Stomach (tissue), 9 donors: ENCODE measurements around the gene CARD10. TPM values are rescaled to one million over a fixed set of nuclear protein-coding genes. Genes with fewer than 3 reads are reported as not detected.

ENCODE experiments used
- DNase-seq, 2 donors: peaks; one replicate each; pipeline versions ENCODE4 v3.0.0 to v3.0.0-alpha.2; 2013 to 2019
- H3K27ac ChIP-seq, 5 donors: fragments of 200-600 bp in 4 of 5; sonication (generic) in 4 of 5; one replicate each; pipeline ENCODE4 v1.5.1; 2013 to 2019; ENCODE audit warnings: mild to moderate bottlenecking in 1 of 5, moderate library complexity in 1 of 5
- H3K27me3 ChIP-seq, 3 donors: fragments of 200-600 bp; sonication (generic); one replicate each; pipeline ENCODE4 v1.5.1; 2017 to 2019; ENCODE audit warnings: mixed run types in 1 of 3
- H3K36me3 ChIP-seq, 4 donors: fragments of 200-600 bp; sonication (generic); 1 replicate in 3 of 4; 2 replicates in 1 of 4; pipeline ENCODE4 v1.5.1; 2016 to 2019
- H3K4me1 ChIP-seq, 4 donors: fragments of 200-600 bp; sonication (generic); one replicate each; pipeline ENCODE4 v1.5.1; 2016 to 2019
- H3K4me3 ChIP-seq, 4 donors: fragments of 200-600 bp; sonication (generic) in 3 of 4; one replicate each; pipeline ENCODE4 v1.5.1; 2016 to 2019; ENCODE audit warnings: mild to moderate bottlenecking in 1 of 4
- H3K9me3 ChIP-seq, 4 donors: fragments of 200-600 bp; sonication (generic); one replicate each; pipeline ENCODE4 v1.5.1; 2016 to 2019
- EP300 ChIP-seq: sonication (generic); formaldehyde crosslinking; IDR thresholded peaks from one replicate; pipeline ENCODE4 v1.6.1; 2017; ENCODE audit warnings: antibody characterized with exemption
- POLR2A ChIP-seq, 4 donors: fragments of 450-650 bp; IDR thresholded peaks; one replicate each; pipeline ENCODE4 v1.6.1; 2016; ENCODE audit warnings: antibody characterized with exemption in 4 of 4, control low read depth in 2 of 4, mild to moderate bottlenecking in 1 of 4, moderate library complexity in 1 of 4
- POLR2AphosphoS5 ChIP-seq, 3 donors: sonication (generic); formaldehyde crosslinking; IDR thresholded peaks; one replicate each; pipeline ENCODE4 v1.6.1; 2016; ENCODE audit warnings: antibody characterized with exemption in 3 of 3
- WGBS, 5 donors: extraction: QIAGEN DNeasy Blood & Tissue Kit in 3 of 5; methylation state at CpG; one replicate each; pipeline versions ENCODE4 v1.1.5 to v1.1.7; 2013 to 2018; 5-methylcytosine and 5-hydroxymethylcytosine counted together
- intact Hi-C: fragments of 100-400 bp; cut with DNase I; formaldehyde crosslinking; loops from one replicate; pipeline ENCODE4 v1.15.1; 2023; ENCODE audit warnings: low total_unique reads
- polyA plus RNA-seq, 3 donors: library from polyadenylated mRNA; stranded (reverse); fragments of 200-250 nt; gene quantifications; one replicate each; pipeline ENCODE4 v1.2.3, GENCODE V29; 2013
- total RNA-seq, 5 donors: library from RNA; depleted of rRNA; stranded (reverse); fragments of >200 nt; gene quantifications; one replicate each; pipeline versions ENCODE4 v1.1.0 to v1.2.3, GENCODE V29; 2014 to 2016
- TF ChIP-seq, protein P1 (sequence below), 7 experiments: fragments of 450-650 bp in 4 of 7; fragments of 200-600 bp in 3 of 7; sonication (generic) in 3 of 7; IDR thresholded peaks; one replicate each; pipeline ENCODE4 v1.5.1; 2016 to 2019; ENCODE audit warnings: antibody characterized with exemption in 7 of 7, control low read depth in 2 of 7, mild to moderate bottlenecking in 1 of 7
- donor health status: healthy with polysubstance abuse.
- donor health status: Bipolar disorder and iron deficiency.
- donor health status: healthy.

The CARD10 gene
- total and polyA plus RNA-seq, 8 donors = 5.5 to 120 (median 15.7) TPM

DNA sequence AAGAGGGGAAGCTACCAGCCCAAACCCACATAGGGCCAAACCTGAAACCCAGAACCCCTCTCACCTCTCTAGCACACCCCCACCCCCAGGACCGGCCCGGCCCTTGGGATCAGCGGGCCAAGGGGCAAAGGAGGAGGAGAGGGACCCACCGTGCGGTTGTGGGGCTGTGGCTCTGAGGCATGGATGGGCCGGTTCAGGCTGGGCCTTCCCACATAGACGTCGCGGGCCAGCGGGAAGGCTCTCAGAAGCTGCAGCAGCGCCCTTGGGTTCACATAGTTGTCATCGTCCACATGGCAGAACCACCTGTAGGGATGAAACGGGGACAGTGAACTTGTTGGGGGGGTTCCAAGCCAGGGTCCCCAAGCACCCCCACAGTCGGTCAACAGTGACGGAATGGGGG, 40.0 kb downstream of the CARD10 start:
- Histone ChIP-seq H3K4me3 (no peak overlapping the region), H3K36me3 (peaks cover 4 to 50% (median 18%) of the 10 kb centered on the region in 4 donors), H3K4me1 (peaks cover 9 to 16% (median 11%) of the 10 kb centered on the region in 4 donors), H3K27me3 (peaks cover 0 to 56% (median 0%) of the 10 kb centered on the region in 3 donors), H3K9me3 (no peaks in the 10 kb centered on the region), H3K27ac (no peak overlapping the region)
- intact Hi-C loops = no loop called here
- no peak for DNase-seq
- WGBS, 5 donors = 80 to 91% (median 89%) methylated on average over 12 to 15 of the region's 15 CpGs
- TF ChIP-seq, protein P1, sequence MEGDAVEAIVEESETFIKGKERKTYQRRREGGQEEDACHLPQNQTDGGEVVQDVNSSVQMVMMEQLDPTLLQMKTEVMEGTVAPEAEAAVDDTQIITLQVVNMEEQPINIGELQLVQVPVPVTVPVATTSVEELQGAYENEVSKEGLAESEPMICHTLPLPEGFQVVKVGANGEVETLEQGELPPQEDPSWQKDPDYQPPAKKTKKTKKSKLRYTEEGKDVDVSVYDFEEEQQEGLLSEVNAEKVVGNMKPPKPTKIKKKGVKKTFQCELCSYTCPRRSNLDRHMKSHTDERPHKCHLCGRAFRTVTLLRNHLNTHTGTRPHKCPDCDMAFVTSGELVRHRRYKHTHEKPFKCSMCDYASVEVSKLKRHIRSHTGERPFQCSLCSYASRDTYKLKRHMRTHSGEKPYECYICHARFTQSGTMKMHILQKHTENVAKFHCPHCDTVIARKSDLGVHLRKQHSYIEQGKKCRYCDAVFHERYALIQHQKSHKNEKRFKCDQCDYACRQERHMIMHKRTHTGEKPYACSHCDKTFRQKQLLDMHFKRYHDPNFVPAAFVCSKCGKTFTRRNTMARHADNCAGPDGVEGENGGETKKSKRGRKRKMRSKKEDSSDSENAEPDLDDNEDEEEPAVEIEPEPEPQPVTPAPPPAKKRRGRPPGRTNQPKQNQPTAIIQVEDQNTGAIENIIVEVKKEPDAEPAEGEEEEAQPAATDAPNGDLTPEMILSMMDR (IDR thresholded peaks at IDR 0.05) = no peak
- TF ChIP-seq EP300 (no peak), POLR2AphosphoS5 (IDR thresholded peaks at IDR 0.05) (no peak), POLR2A (IDR thresholded peaks at IDR 0.05) (no peak)

DNA sequence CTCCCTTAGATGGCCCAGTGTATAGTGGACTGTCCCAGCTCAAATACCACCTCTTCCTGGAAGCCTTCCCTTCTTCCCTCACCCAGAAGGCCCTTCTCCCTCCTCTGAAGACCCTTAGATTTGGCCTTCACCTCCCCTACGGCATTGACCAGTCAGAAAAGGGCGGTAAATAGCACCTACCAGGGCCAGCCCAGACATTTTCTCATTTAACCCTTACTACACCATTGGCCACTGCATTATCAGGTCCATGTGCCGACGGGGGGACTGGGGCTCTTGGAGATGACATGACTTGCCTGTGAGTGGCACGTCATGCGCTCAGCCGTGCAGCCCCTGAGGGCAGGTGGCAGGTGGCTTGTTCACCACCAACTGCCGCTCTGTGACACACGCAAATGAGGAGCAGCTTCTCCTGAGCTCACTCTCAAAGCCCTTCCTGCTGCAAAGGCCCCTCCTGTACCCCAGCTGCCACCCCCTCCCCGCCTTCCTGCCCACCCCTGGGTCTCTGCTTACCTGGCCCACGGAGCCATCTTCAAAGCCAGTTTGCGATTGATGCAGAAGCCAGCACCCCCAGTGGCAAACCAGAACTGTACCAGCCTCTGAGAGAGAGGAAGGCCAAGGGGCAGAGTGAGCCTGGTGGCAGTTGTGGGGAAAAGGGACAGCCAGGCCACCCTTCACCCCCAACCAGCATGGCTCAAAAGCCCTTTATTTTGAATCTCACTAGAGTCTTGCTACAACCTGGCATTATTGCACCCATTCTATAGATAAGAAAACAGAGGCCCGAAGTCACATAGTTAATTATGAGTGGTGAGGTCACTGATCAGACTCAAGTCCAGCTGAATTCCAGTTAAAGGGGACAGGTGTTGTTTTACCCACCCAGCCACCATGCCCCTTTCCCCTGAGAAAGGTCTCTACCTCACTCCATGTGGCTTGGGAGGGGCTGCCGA, 42.6 kb downstream of the CARD10 start:
- H3K4me1 ChIP-seq = no peaks in the 10 kb centered on the region
- TF ChIP-seq POLR2A (IDR thresholded peaks at IDR 0.05) (no peak), EP300 (no peak), POLR2AphosphoS5 (IDR thresholded peaks at IDR 0.05) (no peak)
- TF ChIP-seq, protein P1 (IDR thresholded peaks at IDR 0.05) = no peak

DNA sequence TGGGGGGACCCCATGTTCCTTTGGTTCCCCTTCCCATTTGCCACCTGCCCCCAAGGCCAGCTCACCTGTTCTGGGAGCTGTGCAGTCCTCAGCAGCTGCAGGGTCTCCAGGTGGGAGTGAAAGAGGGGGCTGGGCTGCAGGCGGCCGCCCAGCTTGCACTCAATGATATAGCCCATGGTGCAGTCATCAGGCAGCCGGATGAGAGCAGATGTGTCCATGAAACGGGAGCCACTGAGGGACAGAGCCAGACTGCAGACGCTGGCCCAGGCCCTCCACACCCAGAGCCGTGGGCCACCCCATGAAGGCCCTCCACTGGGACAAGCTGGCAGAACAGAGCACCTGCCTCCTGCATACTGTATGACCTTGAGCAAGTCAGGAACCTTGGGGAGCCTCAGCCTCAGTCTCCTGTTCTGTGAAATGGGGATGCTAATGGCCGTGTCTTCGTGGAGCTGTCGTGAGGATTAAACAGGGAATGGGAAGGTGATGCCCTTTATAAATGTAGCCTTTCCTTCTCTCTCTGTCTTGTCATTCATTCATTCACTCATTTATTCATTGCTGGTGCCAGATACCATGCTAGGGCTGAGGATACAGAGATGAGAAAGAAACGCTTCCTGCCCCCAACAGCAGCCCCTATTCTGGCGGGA, 44.6 kb downstream of the CARD10 start:
- H3K4me3 ChIP-seq = no peak overlapping the region
- H3K27me3 ChIP-seq = peaks cover 0 to 58% (median 4%) of the 10 kb centered on the region in 3 donors
- WGBS, 5 donors = 81 to 90% (median 85%) methylated on average over 8 to 11 of the region's 11 CpGs
- H3K9me3 ChIP-seq = no peaks in the 10 kb centered on the region
- intact Hi-C loops = no loop called here
- H3K4me1 ChIP-seq = no peaks in the 10 kb centered on the region
- DNase-seq = no peak
- peaks cover 4 to 57% (median 17%) of the 10 kb centered on the region in 4 donors for H3K36me3 ChIP-seq
- no peak overlapping the region for H3K27ac ChIP-seq
- TF ChIP-seq EP300 = no peak
- TF ChIP-seq, protein P1 (IDR thresholded peaks at IDR 0.05) = no peak
- TF ChIP-seq POLR2A (IDR thresholded peaks at IDR 0.05) = no peak
- TF ChIP-seq POLR2AphosphoS5 (IDR thresholded peaks at IDR 0.05) = no peak

More for the DNA sequence above, 42.6 kb downstream of the CARD10 start:
- no peaks in the 10 kb centered on the region for H3K9me3 ChIP-seq
- H3K27ac ChIP-seq = no peak overlapping the region
- intact Hi-C loops = no loop called here
- H3K4me3 ChIP-seq = no peak overlapping the region
- 68 to 83% (median 77%) methylated on average over 9 to 14 of the region's 14 CpGs for WGBS, 5 donors
- H3K36me3 ChIP-seq = peaks cover 4 to 64% (median 18%) of the 10 kb centered on the region in 4 donors
- H3K27me3 ChIP-seq = peaks cover 0 to 64% (median 4%) of the 10 kb centered on the region in 3 donors
- DNase-seq = no peak

DNA sequence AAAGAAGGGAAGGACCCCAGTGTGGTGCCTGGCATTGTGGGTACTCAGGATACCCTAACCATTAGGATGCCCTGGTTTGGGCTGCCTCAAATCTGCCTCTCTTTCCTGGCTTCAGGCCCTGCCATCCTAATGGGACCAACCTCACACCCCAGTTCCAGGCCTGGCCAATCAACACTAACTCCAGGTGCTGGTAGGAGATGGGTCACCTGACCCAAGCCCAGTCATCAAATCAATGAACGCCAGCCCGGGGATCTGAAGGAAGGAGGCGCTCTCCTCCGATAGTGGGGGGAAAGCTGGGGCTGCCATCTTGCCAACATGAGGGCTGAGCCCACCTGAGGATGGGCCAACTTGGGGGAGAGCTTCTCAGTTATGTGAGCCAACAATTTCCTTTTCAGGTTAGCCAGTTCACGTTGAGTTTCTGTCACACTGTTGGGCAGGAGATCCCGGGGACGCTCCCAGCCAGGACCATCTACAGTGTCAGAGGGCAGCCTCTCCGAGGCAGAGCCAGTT, 45.7 kb downstream of the CARD10 start:
- intact Hi-C loops = no loop called here
- TF ChIP-seq POLR2AphosphoS5 (IDR thresholded peaks at IDR 0.05) (no peak), EP300 (no peak), POLR2A (IDR thresholded peaks at IDR 0.05) (no peak)
- TF ChIP-seq, protein P1 (IDR thresholded peaks at IDR 0.05) = no peak
- DNase-seq = no peak

More for the DNA sequence above, 45.7 kb downstream of the CARD10 start:
- Histone ChIP-seq H3K4me3 (no peak overlapping the region), H3K4me1 (no peaks in the 10 kb centered on the region), H3K36me3 (peaks cover 0 to 53% (median 12%) of the 10 kb centered on the region in 4 donors), H3K9me3 (no peaks in the 10 kb centered on the region), H3K27ac (no peak overlapping the region), H3K27me3 (peaks cover 0 to 50% (median 4%) of the 10 kb centered on the region in 3 donors)
- 72 to 79% (median 75%) methylated on average over 8 of the region's 8 CpGs for WGBS, 5 donors
